Osteocyte (in vitro differentiated cells): ENCODE results near the gene UBE3D. TPM values are rescaled to one million over a fixed set of nuclear protein-coding genes. Genes with fewer than 3 reads are reported as not detected.

Experiments used
- DNase-seq: peaks from one replicate; pipeline ENCODE4 v3.0.0; 2021; ENCODE audit warnings: mixed read lengths; ENCODE audit not compliant: unreplicated experiment; ENCODE audit errors: extremely low spot score
- H3K27ac Mint-ChIP-seq: one replicate; pipeline ENCODE4 v1.8.0; 2021; ENCODE audit warnings: mild to moderate bottlenecking, mixed read lengths; ENCODE audit not compliant: unreplicated experiment
- H3K27me3 Mint-ChIP-seq: one replicate; pipeline ENCODE4 v1.8.0; 2021; ENCODE audit warnings: mixed read lengths; ENCODE audit not compliant: unreplicated experiment
- H3K36me3 Mint-ChIP-seq: one replicate; pipeline ENCODE4 v1.8.0; 2021; ENCODE audit warnings: mixed read lengths; ENCODE audit not compliant: unreplicated experiment
- H3K4me1 Mint-ChIP-seq: one replicate; pipeline ENCODE4 v1.8.0; 2021; ENCODE audit warnings: mixed read lengths; ENCODE audit not compliant: unreplicated experiment
- H3K4me3 Mint-ChIP-seq: one replicate; pipeline ENCODE4 v1.8.0; 2021; ENCODE audit warnings: mild to moderate bottlenecking, moderate library complexity, mixed read lengths; ENCODE audit not compliant: unreplicated experiment
- H3K9me3 Mint-ChIP-seq: one replicate; pipeline ENCODE4 v1.8.0; 2021; ENCODE audit warnings: mixed read lengths; ENCODE audit not compliant: unreplicated experiment
- CTCF ChIP-seq: fragments of 200-600 bp; sonication (generic); IDR thresholded peaks from 2 replicates; pipeline ENCODE4 v1.5.0; 2021; ENCODE audit warnings: antibody characterized with exemption, mild to moderate bottlenecking, moderate library complexity
- total RNA-seq: library from RNA; stranded (reverse); gene quantifications from 2 replicates; pipeline ENCODE4 v1.2.1, GENCODE V29; 2021

The UBE3D gene
- total RNA-seq, 1 donor from 2014 or later = 4.8 TPM

- no peak for DNase-seq
- Mint-ChIP-seq H3K27ac (no peak overlapping the region), H3K4me1 (peaks cover 16% of the 10 kb centered on the region), H3K36me3 (no peaks in the 10 kb centered on the region), H3K4me3 (no peak overlapping the region), H3K9me3 (no peaks in the 10 kb centered on the region), H3K27me3 (peaks cover 25% of the 10 kb centered on the region)
- TF ChIP-seq CTCF = no peak
Measured at GRCh38 chr6:82842721-82843120, 222.9 kb downstream of the UBE3D start.

Other genes with a start within 250 kb of the UBE3D start
- gene DOP1A, start 1.8 kb upstream of the UBE3D start, total RNA-seq = 23.1 and 24.3 TPM in 2 replicates
- gene PGM3, start 127.4 kb upstream of the UBE3D start, total RNA-seq = 74.6 and 81.1 TPM in 2 replicates
- 7.0 and 8.2 TPM in 2 replicates for gene RWDD2A, start 127.5 kb upstream of the UBE3D start, total RNA-seq